Stimulated activated CD8-positive, alpha-beta memory T cell treated with anti-CD3 and anti-CD28 coated beads, Interleukin-4, amount 100 ng/mL, for 1 hour (primary cell): ENCODE results near the gene PTGFRN.
"Not testable (repeated sequence)": the region's sequence is repeated elsewhere in the genome, so short reads cannot be mapped to it uniquely, and the experiment has no call there.

Experiments
- DNase-seq, 2 donors: peaks; one replicate each; pipeline ENCODE4 v3.0.0-alpha.2; 2020; ENCODE audit warnings: low read depth in 2 of 2, low spot score in 1 of 2

The PTGFRN gene

DNA sequence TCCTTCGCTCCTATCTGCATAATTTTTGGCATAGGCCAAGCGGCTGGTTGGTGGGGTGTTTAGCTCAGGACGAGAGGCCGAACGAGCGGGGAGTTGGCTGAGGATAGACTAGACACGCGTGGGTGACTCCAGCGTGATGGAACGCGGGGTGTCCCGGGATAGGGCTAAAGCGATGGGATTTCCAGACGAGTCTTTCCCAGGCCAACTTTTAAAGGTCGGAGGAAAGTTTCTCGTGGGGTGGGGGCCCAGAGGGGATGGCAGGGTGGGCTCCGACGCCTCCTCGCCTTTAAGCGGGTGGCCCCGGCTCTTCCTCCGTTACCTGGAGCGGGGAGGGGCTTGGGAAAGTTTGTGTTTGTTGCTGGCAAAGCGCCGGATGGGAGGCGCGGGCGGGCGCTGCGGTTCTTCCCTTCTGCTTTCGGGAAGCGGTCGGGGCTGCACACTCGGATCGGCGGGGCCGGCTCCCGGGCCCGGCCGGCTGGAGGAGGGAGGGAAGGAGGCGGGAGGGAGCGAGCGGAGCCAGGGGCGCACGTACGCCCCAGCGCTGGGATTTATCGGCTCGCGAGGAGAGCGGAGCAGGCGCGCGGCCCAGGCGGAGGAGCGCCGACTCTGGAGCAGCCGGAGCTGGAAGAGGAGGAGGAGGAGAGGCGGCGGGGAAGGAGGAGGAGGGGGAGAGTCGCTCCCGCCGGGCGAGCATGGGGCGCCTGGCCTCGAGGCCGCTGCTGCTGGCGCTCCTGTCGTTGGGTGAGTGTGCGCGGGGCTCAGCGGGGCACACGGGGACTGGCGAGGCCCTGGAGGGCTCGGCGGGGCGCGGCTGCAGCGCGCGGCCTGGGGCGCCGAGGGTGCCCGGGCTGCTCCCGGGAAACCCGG, at the start of gene PTGFRN:
PTGFRN (plus strand) TSS at position 405 of the 867 bp plus-strand sequence; CDS start at position 693, 288 bp downstream.
- DNase-seq: no peak

DNA sequence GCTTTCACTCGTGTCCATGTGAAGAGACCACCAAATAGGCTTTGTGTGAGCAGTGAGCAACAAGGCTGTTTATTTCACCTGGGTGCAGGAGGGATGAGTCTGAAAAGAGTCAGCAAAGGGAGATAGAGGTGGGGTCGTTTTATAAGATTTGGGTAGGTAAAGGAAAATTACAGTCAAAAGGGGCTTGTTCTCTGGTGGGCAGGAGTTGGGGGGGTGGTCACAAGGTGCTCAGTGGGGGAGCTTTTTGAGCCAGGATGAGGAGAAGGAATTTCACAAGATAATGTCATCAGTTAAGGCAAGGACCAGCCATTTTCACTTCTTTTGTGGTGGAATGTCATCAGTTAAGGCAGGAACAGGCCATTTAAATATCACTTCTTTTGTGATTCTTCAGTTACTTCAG, 49.5 kb upstream of the PTGFRN start:
- not testable (repeated sequence) for DNase-seq

DNA sequence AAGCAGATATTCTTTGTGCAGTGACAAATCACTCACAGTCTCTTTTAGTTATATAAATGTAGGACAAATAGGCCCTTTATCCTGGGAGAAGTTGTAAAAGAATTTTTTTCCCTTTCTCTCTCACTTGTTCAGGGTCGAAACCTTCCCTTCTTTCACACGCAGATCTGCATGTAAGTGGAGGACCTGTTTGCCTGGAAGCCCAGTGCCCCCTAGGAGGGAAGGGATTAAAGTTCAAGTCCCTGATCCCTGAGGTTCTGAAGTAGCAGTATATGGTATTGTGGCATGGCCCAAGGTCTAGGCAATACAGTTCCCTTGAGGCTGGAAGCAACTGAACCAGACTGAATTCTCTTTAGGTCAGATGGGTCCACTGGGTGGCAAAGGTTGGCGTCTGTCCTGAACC, 48.6 kb upstream of the PTGFRN start:
- DNase-seq: no peak

DNA sequence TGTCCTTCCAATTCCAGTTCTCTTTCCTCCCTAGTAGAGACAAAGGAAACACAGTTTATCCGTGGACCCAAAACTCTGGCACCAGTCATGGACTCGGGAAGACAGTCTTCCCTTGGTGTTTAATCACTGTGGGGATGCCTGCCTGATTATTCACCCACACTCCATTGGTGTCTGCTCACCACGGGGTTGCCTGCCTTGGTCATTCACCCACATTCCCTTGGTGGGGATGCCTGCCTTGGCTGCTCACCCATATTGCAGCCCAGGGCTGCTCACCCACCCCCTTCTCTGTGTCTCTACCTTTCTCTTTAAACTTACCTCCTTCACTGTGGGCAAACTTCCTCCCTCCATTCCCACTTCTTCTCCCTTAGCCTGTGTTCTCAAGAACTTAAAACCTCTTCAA, 46.7 kb upstream of the PTGFRN start:
- not testable (repeated sequence) for DNase-seq

DNA sequence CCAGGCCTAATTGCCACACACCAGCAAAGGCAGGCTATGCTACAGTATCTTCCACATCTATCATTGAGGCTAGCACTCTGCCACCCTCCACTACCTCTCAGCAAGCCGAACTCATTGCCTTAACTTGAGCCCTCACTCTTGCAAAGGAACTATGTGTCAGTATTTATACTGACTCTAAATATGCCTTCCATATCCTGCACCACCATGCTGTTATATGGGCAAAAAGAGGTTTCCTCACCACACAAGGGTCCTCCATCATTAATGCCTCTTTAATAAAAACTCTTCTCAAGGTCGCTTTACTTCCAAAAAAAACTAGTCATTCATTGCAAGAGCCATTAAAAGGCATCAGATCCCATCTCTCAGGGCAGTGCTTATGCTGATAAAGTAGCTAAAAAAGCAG, 43.2 kb upstream of the PTGFRN start:
- not testable (repeated sequence) for DNase-seq

DNA sequence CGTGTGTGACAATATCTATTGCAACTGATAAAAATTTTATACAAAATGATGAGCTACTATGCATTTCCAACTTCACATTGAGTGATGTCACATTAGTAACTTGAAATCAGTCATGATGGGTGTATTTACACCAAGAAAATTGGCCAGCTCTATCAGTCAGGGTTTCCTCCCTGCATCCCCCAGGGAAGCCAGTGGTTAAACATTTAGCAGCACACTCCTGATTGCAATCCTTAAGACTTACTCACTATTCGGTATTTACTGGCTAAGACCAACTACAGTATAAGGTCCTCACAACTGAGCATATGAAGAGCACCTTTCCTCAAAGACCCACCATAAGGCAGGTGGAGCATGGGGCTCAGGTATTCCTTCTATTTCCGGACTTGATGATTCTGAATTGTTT, 41.3 kb upstream of the PTGFRN start:
- DNase-seq: no peak

DNA sequence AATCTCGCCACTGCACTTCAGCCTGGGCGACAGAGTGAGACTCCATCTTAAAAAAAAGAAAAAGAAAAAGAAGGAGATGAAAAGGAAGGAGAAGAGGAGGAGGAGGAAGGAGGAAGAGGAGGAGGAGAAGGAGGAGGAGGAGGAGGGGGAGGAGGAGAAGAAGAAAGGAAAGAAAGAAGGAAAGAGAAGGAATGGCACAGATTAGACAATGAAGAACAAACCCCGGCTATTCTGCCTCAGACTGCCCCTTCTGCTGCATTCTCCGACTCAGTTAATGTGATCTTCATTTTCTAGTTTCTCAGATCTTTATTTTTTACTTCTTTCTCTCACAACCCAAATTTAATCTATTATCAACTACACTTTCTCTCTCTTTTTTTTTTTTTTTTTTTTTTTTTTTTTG, 40.1 kb upstream of the PTGFRN start:
- no peak for DNase-seq

DNA sequence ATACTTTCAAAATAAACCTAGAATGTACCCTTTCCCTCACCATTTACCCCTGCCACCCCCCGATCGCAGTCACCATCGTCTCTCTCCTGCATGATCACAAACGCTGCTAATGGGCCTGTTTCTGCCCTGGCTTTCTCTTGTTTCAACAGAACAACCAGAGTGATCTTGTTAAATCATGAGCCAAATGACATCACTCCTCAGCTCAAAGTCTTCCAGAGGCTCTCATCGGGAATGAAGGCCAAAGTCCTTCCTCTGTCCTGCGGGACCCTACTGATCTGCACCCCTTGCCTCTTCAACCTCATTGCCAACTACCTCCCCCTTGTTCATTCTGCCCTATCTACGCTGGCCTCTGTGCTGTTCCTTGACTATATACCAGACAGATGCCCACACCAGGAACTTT, 39.4 kb upstream of the PTGFRN start:
- no peak for DNase-seq

DNA sequence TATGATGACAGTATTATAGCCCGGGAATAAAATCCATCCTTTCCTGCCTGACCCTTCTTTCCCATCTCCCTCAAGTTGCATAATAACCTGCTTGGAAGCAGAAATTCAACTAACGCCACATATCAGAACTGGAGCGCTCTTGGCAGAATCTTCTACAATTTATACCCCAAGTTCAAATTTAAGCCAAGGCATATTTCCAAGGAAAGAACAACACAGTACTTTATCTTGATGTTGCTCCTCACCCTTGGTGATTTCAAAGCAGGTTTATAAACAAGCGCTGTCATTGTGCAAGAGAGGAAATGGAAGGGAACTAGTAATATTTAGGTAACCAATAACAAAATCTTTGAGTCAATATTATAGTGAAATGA, 38.0 kb upstream of the PTGFRN start:
- DNase-seq: no peak

DNA sequence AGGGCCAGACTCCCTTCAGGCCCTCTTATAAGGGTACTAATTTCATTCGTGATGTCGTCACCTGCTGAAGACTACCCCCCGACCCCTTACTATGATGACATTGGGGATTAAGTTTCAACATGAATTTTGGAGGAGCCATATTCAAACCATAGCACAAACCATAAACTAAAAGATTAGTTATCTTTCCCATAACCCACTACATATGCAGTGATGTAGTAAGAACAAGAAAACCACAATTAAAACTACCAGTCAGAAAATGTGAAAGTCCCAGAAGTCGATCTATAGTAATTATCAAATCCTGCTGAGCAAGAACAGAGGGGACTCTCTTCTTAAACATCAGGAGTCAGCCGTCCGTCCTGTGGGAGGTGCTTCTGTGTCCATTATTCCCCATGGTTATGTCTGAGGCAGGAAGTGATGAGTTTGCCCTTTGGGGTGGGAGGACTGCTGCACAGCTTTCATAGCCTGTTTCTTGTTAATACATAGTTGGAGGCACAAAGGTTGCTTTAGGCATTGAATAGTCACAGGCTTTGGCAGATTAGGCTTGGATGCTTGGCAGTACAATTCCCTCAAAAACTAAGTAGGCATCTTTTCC, 35.9 kb upstream of the PTGFRN start:
- DNase-seq: no peak

DNA sequence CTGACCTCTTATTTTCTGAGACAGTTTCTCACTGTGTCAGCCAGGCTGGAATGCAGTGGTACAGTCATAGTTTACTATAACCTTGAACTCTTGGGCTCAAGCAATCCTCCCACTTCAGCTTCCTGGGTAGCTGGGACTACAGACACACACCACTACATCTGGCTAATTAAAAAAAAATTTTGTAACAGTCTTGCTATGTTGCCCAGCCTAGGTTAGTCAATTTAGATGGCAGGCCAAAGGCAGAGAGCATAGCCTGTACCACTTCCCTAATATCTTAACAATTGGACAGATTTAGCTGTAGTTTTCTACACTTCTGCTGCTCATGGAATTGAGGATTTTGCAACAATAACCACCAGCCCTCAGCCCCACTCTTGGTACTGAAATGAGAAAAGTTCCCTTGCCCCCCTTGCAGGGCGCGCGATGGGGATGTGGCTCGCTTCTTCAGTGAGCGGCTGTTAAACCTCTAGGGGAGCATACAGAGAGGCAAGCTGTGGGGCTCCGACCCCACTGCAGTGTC, 34.9 kb upstream of the PTGFRN start:
- DNase-seq: no peak

DNA sequence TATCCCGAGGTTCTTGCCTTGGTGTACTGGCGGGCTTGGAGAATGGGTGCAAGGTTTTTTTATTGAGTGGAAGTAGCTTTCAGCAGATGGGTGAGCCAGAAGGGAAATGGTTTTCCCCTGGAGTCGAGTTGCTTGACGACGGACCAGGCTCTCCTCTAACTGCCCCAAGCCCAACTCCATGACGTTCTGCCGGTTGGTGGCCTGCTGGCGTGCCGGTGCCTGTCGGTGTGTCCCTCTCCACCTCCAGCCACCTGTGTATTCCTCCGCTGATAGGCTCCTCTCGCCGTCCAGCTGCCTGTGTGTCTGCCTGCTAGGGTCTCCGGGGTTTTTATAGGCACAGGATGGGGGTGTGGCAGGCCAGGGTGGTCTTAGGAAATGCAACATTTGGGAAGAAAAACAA, 34.3 kb upstream of the PTGFRN start:
- no peak for DNase-seq

DNA sequence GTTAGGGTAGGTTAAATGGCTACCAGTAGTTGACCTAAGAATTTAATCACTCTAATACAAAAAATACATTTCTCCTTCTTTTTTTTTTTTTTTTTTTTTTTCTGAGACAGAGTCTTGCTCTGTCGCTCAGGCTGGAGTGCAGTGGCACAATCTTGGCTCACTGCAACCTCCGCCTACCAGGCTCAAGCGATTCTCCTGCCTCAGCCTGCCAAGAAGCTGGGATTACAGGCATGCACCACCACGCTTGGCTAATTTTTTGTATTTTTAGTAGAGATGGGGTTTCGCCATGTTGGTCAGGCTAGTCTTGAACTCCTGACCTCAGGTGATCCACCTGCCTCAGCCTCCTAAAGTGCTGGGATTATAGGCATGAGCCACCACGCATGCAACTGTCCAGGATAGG, 33.8 kb upstream of the PTGFRN start:
- DNase-seq: not testable (repeated sequence)

DNA sequence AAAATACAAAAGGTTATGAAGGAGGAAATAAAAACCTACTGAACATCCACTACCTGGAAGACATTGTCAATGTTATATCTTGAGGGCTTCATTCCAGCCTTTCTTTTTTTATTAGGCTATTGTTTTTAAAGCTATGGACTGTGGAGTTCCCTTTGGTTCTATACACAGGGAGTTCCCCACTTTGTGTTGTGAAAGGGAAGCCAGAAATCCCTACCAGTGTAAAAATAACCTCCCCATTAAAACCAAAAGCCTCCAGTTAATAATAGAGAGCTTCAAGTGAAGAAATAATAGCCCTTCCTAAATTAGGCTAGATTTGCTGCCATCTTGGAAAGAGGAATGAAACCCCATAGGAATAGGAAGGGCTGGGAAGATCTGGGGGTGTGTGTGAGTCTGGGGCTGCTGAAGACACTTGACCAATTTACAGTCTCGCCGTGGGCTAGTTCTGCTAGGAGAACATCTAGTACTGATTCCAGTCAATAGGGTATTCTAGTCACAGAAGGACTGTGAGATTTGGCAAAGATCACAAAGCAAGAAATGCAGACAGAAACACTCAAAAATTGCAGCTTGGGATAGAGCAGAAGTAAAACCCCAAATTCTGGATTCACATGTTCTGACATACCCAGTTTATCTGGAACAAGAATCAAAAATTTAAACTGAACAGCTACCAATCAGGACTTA, 32.4 kb upstream of the PTGFRN start:
- DNase-seq: no peak

DNA sequence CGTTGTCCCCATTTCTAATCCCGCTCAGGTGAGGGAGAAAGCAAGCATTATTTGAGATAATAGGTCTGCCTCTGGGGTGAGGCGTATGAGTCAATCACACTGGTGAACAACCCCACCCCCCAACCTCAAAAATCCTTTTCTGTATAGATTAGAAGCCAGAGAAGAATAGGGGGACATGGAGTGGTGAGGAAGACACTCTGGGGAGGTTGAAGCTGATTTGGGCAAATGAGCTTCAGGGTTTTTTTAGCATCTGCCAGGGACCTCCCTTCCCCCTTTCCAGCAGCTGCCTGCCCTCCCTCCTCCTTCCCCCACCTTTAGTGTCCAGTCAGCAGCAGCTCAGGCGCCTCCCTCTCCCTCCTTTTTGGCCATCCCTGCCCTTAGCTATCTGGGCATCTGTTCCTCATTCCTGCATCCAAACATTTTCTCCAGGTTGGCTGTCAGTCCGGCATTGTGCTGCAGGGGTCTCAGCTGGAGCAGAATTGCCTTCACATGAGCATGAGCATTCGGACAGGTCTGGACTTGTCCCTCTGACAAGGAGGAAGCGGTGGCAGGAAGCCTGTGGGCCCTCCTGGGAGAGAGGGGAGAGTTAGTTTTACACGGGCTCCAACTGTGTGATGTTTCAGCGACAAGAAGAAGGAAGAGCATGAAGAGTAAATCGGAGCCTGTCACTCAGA, 30.8 kb upstream of the PTGFRN start:
- no peak for DNase-seq

DNA sequence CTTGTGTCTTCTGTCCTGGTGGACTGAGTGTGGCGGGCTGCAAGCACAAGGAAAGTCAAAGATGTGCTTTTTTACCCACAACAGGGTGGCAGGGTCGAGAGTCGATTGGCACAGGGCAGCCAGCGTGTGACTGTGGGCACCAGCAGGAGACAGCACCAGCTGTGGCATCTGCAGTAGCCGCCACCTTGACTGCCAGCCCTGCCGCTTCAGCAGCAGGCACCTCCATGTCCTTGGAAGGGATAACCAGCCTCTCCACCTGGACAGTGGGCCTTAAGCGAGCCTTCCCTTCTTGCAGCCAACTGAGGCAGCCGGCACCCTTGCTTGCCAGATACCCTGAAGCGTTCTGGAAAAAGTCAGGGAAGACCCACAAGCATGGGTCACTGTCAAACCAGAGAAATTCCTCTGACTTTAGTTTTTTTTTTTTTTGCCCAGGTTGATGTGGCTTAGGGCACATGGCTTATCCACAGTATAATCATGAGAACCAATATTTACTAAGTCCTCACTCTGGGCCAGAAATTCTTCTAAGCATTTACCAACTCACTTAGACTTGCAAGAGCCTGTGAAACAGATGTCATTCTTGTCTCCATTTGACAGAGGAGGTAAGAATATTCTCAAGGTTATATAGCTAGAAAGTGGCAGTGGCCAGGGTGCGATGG, 30.1 kb upstream of the PTGFRN start:
- DNase-seq: no peak

DNA sequence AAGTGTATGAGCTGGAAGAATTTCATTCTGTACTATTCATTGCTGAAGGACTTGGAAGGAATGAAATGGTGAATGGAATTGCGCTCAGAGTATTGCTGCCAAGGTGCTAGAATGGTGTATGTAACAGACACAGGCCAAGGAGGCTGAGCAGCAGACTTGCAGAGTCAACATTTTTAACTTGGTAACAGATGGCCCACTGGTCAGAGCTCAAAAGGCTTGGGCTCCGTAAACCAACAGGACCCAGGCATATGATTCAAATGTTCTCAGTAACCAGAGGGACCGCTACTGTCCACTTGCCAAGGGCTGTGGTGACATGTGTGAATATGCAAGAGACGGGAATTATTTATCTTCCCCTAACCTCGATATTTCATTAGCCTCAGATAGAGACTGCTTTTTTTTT, 28.8 kb upstream of the PTGFRN start:
- no peak for DNase-seq

DNA sequence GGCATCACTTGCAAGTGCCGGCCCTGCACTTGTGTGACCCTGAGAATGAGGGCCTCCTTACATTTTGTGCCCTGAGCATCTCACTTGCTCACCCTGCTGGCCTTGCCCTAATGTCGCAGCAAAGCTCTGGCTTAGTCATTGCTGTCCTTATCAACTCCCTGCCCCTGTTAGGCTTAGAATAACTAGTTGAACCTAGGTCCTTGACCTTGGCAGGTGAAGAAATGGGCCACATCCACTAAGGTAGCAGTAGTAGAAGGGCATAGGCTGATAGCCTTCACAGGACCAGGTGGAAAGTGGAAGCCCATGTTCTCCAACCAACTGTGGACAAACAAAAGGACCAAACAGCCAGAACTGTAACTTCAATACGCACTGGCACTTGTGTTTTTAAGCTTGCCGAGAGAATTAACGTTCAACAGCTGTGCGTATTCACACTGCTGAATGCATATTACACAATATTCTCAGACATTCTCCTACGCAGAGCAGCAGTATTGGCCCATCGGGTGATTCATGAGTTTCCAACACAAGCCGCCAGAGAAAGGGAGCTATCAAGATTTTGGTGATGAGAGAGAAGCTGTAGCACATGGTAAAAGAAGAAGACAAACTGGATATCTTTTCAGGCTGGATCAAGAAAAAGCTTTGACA, 27.7 kb upstream of the PTGFRN start:
- no peak for DNase-seq

DNA sequence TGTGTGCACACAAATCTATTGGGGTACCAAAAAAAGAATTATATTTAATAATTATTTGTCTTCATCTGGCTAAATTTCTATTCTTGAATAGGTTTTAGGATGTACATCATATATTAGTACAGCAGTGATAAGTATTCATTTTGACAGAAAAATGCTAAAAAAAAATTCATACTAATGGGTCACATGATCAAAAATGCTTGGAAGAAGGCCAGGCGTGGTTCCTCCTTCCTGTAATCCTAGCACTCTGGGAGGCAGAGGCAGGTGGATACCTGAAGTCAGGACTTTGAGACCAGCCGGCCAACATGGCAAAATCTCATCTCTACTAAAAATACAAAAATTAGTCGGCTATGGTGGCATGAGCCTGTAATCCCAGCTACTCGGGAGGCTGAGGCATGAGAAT, 26.9 kb upstream of the PTGFRN start:
- no peak for DNase-seq

DNA sequence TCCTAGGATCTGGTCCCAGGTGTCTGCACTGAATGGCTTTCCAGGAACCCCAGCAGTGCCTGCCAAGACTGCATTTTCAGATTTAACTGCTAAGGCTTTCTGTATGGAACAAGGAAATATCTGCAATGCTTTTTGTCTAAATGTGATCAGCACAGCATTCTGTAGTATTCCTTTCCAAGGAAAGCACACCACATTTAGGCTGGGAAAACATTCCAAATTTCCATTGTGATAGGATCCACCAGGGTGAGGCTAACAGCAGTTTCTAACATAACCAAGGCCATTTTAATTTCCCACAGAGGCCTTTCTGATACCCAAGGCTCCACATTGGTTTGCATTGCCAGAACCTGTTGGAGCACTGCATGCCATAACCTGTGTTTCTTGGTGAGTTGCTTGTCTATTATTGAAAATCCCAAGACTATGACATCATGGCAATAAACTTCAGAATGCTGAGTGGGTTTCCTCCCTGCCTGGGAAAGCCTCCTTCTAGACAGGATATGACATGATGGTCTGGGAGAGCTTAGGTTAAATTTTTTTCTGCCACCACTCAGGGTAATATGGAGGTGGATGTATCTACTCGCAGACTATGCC, 23.3 kb upstream of the PTGFRN start:
- DNase-seq: no peak
